GM12878 (cell line): ENCODE measurements around the gene ULK4. TPM values are rescaled to one million over a fixed set of nuclear protein-coding genes. Genes with fewer than 3 reads are reported as not detected.

Experiments
- ATF3 ChIP-seq: IDR thresholded peaks from 2 replicates; pipeline ENCODE4 v1.6.1; 2011; ENCODE audit warnings: low read depth, mild to moderate bottlenecking, low read length, moderate library complexity, borderline replicate concordance; ENCODE audit errors: extremely low read depth
- BACH1 ChIP-seq: fragments of 450-650 bp; IDR thresholded peaks from 2 replicates; pipeline ENCODE4 v1.6.1; 2017; ENCODE audit warnings: mild to moderate bottlenecking, borderline replicate concordance
- CUX1 ChIP-seq: IDR thresholded peaks from 2 replicates; pipeline ENCODE4 v1.6.1; 2012; ENCODE audit warnings: improper control_type of control experiment, low read depth, low read length; ENCODE audit not compliant: insufficient replicate concordance
- E2F8 ChIP-seq: fragments of 450-650 bp; IDR thresholded peaks from 2 replicates; pipeline ENCODE4 v1.6.1; 2018; ENCODE audit warnings: mild to moderate bottlenecking, low read depth, moderate library complexity; ENCODE audit not compliant: partially characterized antibody
- NR2C2 ChIP-seq: IDR thresholded peaks from 2 replicates; pipeline ENCODE4 v1.6.1; 2011; ENCODE audit warnings: borderline replicate concordance, low read depth; ENCODE audit not compliant: control insufficient read depth, insufficient read length
- RAD21 ChIP-seq: IDR thresholded peaks from 2 replicates; pipeline ENCODE4 v1.6.1; 2011; ENCODE audit warnings: mild to moderate bottlenecking, low read depth, low read length, moderate library complexity; ENCODE audit not compliant: insufficient read depth
- ZNF592 ChIP-seq: fragments of 450-650 bp; IDR thresholded peaks from 2 replicates; pipeline ENCODE4 v1.6.1; 2017; ENCODE audit warnings: mild to moderate bottlenecking, moderate library complexity
- ZZZ3 ChIP-seq: IDR thresholded peaks from 2 replicates; pipeline ENCODE4 v1.6.1; 2011; ENCODE audit warnings: low read depth; ENCODE audit not compliant: control insufficient read depth, insufficient read length
- polyA plus RNA-seq, 11 experiments: library from polyadenylated mRNA; depleted of rRNA in 4 of 11; unstranded in 6 of 11; stranded (reverse) in 5 of 11; fragments of >200 nt; fragmentation: Nextera tagmentation in 4 of 11; fragmentation: Illumina TruSeq in 1 of 11; extraction: Ambion mirVana in 4 of 11; extraction: Trizol in 1 of 11; gene quantifications; 1 replicate in 1 of 11; 2 replicates in 10 of 11; pipeline versions ENCODE4 v1.2.1 to v1.2.3, GENCODE V29; 2011 to 2016; ENCODE audit warnings: inconsistent platforms in 2 of 11, missing spikeins in 2 of 11, low read depth in 1 of 11
- total RNA-seq, 4 experiments: library from RNA; depleted of rRNA in 3 of 4; stranded (reverse); fragments of >200 nt in 3 of 4; fragmentation: Illumina TruSeq in 1 of 4; extraction: Trizol in 1 of 4; gene quantifications; 2 replicates each; pipeline versions ENCODE4 v1.2.1 to v1.2.3, GENCODE V29; 2013 to 2021

The ULK4 gene
- total and polyA plus RNA-seq, 10 of the 15 experiments (the other 5 are each of a cell fraction or from before 2014, with no cell fraction given): 3.5 to 7.6 (median 6.3) TPM

GRCh38 chr3:41579861-41580260, 382.0 kb downstream of the ULK4 start (continued):
- TF ChIP-seq E2F8 (no peak), CUX1 (no peak), BACH1 (no peak), NR2C2 (no peak), ZZZ3 (no peak), ATF3 (no peak), ZNF592 (no peak), RAD21 (no peak)
